ENCODE results near the gene CCDC24.
A peak's percentile ranks its signal among the peaks of the same experiment; 100 is the strongest.

Gene CCDC24

GRCh38 chr1:43963890-43964289, 27.5 kb upstream of the CCDC24 start:
- no peak for DNase-seq

DNA sequence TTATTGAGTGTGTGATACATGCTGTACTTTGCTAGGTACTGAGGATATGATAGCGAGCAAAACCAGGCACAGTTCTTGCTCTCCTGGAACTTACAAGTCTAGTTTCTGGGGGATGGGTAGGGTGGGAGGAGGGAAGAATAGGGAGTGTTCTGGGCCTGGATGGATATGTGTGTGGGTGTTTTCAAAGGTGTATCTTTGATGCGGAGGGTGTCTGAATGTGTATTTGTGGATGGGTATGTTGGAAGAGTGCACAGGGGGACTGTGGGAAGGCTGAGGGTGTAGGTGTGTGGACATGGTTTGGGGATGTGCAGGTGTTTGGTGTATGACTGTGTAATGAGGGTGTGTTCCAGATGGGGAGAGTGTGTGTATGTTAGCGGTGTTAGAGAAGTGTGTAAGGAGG, 26.1 kb upstream of the CCDC24 start:
- no peak for DNase-seq

GRCh38 chr1:43968348-43968948, 23.0 kb upstream of the CCDC24 start:
- peak; percentile 30 for DNase-seq

GRCh38 chr1:43969416-43969745, 22.0 kb upstream of the CCDC24 start:
- DNase-seq = no peak

GRCh38 chr1:43969746-43970466, 21.5 kb upstream of the CCDC24 start, which contains the start of gene DPH2:
Gene DPH2 (plus strand): TSS chr1:43970010. CDS start chr1:43970176, 166 bp downstream.
- peak; percentile 96 for DNase-seq

DNA sequence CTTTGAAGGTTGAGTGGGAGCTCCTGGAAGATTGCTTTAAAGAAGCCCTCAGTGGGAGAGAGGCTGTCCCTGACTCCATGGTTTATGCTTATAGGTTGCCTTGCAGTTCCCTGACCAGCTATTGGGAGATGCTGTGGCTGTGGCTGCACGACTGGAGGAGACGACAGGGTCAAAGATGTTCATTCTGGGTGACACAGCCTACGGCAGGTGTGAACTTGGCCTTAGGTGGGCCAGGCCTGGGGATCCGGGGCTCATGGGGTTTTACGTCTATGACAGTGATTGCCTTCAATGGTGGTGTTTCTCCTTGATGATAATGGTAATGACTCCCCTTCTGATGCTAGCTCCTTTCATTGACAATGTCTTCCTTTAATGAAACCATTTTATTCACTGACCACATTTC, 20.9 kb upstream of the CCDC24 start:
- DNase-seq = no peak

GRCh38 chr1:43970911-43971310, 20.5 kb upstream of the CCDC24 start:
- no peak for DNase-seq

GRCh38 chr1:43971336-43971980, 19.9 kb upstream of the CCDC24 start:
- no peak for DNase-seq

DNA sequence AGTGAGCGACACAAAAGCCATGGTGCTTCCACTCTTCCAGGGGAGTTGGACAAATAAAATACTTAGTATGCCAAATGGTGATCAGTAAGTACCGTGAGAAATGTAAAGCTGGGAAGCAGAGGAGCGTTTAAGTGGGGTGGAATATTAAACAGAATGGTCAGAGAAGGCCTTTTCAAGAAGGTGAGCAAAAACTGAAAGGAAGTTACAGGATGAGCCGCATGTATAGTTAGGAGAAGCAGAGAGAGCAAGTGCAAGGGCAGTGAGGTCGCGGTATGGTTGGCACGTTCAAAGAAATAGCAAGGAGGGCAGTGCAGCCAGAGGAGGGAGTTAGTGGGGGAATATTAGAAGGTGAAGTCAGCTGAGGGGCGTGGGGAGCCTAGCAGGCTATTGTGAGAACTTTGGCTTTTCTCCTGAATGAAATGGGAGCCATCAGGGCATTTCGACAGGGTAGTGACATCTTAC, 17.4 kb upstream of the CCDC24 start:
- DNase-seq = no peak

GRCh38 chr1:43974443-43975248, 16.8 kb upstream of the CCDC24 start, which contains the start of gene ATP6V0B:
Gene ATP6V0B (plus strand): TSS chr1:43974960. CDS start chr1:43975041, 81 bp downstream.
- DNase-seq = peak; percentile 93

- no peak for DNase-seq
Observed at GRCh38 chr1:43975249-43975961, 16.0 kb upstream of the CCDC24 start.

- DNase-seq = no peak
Observed at GRCh38 chr1:43976045-43976444, 15.4 kb upstream of the CCDC24 start.

- no peak for DNase-seq
Observed at GRCh38 chr1:43976890-43977289, 14.5 kb upstream of the CCDC24 start.

- DNase-seq = no peak
Observed at GRCh38 chr1:43977376-43978263, 13.8 kb upstream of the CCDC24 start.

DNA sequence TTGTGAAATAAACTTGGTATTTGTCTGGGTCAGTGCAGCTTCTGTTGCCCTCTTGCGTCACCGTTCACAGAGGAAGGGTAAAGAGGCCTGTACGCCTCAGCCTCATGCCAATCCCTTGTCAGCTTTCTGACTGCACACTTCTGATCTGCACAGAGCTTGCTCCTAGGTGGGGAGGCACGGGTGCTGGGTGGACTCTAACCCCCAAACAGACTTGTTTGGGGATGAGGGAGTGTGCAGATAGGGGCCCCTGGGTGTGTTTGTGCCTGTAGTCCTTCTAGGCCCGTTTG, 13.2 kb upstream of the CCDC24 start:
- no peak for DNase-seq

- peak; percentile 60 for DNase-seq
Observed at GRCh38 chr1:43978551-43979260, 12.7 kb upstream of the CCDC24 start, which contains the start of gene B4GALT2. Gene B4GALT2 (plus strand): TSS chr1:43979210. CDS start chr1:43981161, 1,951 bp downstream.

DNA sequence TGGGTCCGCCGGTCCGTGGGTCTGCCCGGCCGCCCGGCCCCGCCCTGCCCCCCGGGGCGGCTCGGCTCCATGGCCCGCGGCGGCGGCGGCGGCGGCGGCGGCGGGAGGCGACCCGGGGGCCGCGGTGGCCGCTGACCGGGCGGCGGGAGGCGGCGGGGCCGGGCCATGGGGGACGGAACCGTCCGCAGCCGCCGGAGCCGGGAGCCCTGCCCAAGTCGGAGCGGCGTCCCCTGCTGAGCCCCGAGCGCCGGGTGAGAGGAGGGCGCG, 12.2 kb upstream of the CCDC24 start:
- no peak for DNase-seq

DNA sequence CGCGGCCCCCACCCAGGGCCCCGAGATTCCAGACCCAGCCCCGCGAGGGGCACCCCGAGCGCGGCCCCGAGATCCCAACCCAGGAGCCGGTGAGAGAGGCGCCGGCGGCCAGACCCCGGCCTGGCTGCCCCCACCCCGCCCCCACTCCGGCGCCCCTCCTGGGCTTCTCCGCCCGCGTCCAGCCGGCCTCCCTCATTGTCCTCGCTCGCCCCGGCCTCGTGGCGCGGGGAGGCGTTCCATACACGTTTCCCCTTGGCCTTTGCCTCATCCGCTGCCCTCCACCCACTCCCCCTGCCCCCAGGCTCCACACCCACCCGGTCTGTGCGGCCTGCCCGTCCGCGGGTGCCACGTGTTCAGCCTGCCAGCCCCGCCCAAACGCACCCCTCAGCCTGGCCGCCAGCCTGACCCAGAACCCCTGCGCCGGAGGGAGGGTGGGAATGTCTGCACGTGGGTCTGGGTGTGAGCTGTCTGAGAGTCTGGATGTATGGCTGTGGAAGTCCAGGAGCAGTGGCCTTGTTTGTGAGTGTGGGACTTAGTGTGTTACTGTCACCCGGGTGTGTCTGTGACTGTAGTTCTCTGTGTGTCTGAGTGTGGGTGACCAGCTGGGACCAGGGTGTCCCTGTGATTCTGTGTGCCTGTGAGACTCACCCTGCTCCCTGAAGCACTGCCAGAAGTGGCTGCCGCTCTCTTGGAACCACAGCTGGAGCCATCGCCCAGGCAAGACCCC, 11.7 kb upstream of the CCDC24 start:
- DNase-seq = peak; percentile 74

DNA sequence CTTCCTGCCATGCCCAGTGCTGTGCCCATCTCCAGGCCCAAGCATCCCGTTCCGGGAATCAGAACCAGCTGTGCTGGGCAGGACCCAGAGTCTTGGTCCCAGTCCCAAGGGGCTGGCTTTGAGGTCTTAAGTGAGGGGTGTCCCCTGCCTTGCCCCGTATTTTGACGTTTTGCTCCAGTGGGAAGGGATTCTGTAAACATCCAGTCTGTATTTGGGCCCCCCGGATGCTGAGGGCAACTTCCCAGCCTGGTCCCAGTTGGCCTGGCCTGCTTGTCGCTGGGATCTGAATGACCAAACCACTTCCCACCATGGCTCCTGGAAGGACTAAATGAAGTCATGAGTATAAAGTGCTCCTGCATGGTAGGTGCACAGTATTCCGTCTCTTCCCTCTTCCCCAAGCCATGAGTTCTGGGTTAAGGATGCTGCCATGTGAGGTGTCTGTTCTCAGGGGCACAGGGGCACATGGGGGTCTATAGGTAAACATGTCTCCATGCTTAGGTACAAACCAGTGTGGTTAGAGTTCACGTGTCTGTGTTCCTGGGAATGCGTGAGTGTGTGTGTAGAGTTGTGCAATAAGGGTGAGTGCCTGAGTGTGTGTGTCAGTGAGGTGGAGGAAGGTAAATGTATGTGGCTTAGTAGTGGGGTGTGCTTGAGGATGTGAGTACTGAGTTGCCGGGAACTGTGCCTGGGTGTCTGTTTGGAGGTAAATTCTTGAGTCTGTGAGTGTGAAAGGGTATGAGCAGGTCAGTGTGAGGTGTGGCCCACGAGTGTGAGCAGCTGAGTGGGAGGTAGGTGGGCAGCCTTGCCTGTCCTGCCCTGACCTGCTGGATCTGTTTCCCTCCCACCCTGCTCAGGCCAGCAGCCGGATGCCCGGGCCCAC, 10.9 kb upstream of the CCDC24 start:
- DNase-seq = peak; percentile 60

- DNase-seq = no peak
Observed at GRCh38 chr1:43981135-43981491, 10.3 kb upstream of the CCDC24 start.

All from fibroblast of skin of right biceps (primary cell).